Astrocyte of the spinal cord (primary cell): ENCODE data around the gene DENND1A.

ENCODE experiments used
- DNase-seq: peaks from one replicate; pipeline ENCODE4 v3.0.0; 2011; ENCODE audit warnings: low read depth, low spot score
- H3K4me3 ChIP-seq: 2 replicates; pipeline ENCODE4 v1.5.1; 2011; ENCODE audit warnings: low read depth, mild to moderate bottlenecking, low read length, moderate library complexity
- CTCF ChIP-seq: IDR thresholded peaks from 2 replicates; pipeline ENCODE4 v1.5.1; 2012; ENCODE audit warnings: low read depth, mild to moderate bottlenecking, low read length, inconsistent platforms
- in situ Hi-C: cut with HindIII; loops from 2 replicates; pipeline ENCODE4 v1.10.0; 2017; ENCODE audit warnings: low sequenced_read_pairs

The DENND1A gene

DNA sequence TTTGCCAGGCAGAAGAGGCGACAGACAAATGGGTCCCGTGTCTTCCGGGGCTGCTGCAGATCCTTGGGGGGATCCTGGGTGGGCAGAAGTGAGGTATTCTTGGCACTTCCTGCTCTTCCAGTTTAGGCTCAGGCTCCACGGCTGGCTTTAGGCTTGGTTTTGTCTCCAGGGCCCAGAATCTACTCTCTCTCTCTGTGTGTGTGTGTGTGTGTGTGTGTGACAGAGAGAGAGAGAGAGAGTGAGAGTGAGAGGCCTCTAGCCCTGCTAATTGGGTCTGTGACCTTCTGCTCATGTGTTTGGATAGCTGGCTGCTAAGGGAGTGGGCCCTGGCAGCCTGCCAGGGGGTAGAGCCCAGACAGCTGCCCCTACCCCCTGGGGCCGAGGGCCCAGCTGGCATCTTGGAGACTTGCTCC is 534.6 kb downstream of the DENND1A start:
- no peak overlapping the region for H3K4me3 ChIP-seq

GRCh38 chr9:123394291-123395235 is 535.4 kb downstream of the DENND1A start:
- in situ Hi-C loops, result no loop called here
- no peak overlapping the region for H3K4me3 ChIP-seq
- no peak for DNase-seq
- TF ChIP-seq CTCF, result no peak

More for the DNA sequence above, 534.6 kb downstream of the DENND1A start:
- no peak for DNase-seq
- TF ChIP-seq CTCF, result no peak
- in situ Hi-C loops, result no loop called here

DNA sequence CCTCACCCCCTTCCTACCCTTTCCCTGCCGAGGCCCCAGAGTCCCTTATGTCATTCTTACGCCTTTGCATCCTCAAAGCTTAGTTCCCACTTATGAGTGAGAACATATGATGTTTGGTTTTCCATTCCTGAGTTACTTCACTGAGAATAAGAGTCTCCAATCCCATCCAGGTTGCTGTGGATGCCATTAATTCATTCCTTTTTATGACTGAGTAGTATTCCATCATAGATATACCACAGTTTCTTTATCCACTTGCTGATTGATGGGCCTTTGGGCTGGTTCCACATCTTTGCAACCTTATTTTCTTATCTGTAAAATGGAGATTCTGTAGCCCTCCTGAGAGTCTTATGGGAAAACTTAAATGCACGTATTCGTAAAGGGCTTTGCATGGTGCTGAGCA is 537.1 kb downstream of the DENND1A start:
- H3K4me3 ChIP-seq, result no peak overlapping the region
- DNase-seq, result no peak
- TF ChIP-seq CTCF, result no peak
- in situ Hi-C loops, result no loop called here

DNA sequence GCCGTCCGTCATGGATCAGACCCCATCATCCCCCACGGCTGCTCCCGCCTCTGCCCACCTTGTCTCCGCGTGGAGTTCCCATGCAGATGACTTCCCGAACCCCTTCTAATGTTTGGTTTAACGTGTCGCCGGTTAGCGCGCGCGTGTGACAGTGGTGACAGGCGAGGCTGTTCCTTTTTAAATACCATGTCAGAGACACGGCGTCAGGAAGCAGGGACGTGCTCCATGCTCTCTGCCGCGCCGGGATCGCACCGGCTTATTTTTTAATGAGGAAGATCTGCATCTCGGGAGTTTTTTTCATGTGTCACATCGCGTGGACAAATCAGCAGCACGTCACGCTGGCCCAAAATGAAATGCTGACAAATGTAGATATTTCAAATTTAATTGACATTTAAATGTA is 538.0 kb downstream of the DENND1A start:
- no peak for DNase-seq
- no peak overlapping the region for H3K4me3 ChIP-seq
- no peak for TF ChIP-seq CTCF
- in situ Hi-C loops, result no loop called here

GRCh38 chr9:123391233-123391632 is 538.7 kb downstream of the DENND1A start:
- DNase-seq, result no peak
- no peak overlapping the region for H3K4me3 ChIP-seq
- in situ Hi-C loops, result no loop called here
- no peak for TF ChIP-seq CTCF

GRCh38 chr9:123390337-123391135 is 539.4 kb downstream of the DENND1A start:
- H3K4me3 ChIP-seq, result no peak overlapping the region
- TF ChIP-seq CTCF, result no peak
- in situ Hi-C loops, result no loop called here
- DNase-seq, result no peak
